Measurements from ENCODE around the gene BIRC5.

- TF ChIP-seq POLR2A (IDR thresholded peaks at IDR 0.05) = no peak
- TF ChIP-seq CTCF (IDR thresholded peaks at IDR 0.05 in 4 of 5, conservative IDR thresholded peaks at IDR 0.05 in 1 of 5) = no peak
Observed at GRCh38 chr17:78184351-78184750, 29.7 kb upstream of the BIRC5 start.

All from gastrocnemius medialis (tissue), 4 donors.